PC-3 (cell line): Measurements from ENCODE around the gene NIN. TPM values are rescaled to one million over a fixed set of nuclear protein-coding genes. Genes with fewer than 3 reads are reported as not detected.
A peak's percentile ranks its signal among the peaks of the same experiment; 100 is the strongest.

Experiments
- ATAC-seq: fragments of 200-7000 bp; cut with Tn5 transposase; 2 replicates; pipeline ENCODE4 v1.9.1; 2020; ENCODE audit warnings: mild to moderate bottlenecking, moderate library complexity
- BruUV-seq: library from RNA; stranded (reverse); fragments of 400-500 nt; replicated peaks from 2 replicates; lab custom pipeline; 2021; lab: Mats Ljungman, UMichigan
- CTCF ChIA-PET: fragments of 300-600 bp; sonication (Branson Sonifier 250); formaldehyde crosslinking; loops from one replicate; lab custom pipeline; 2022; ENCODE audit warnings: antibody characterized with exemption; lab: Charles Lee
- POLR2A ChIA-PET: fragments of 300-600 bp; sonication (Branson Sonifier 250); formaldehyde crosslinking; loops from one replicate; lab custom pipeline; 2022; ENCODE audit warnings: antibody characterized with exemption; ENCODE audit not compliant: unreplicated experiment; lab: Charles Lee
- DNase-seq: peaks from one replicate; pipeline ENCODE4 v3.0.0-alpha.2; 2015
- H2AFZ ChIP-seq: fragments of 300-600 bp; sonication (generic); 2 replicates; pipeline ENCODE4 v1.6.0; 2016; ENCODE audit warnings: antibody characterized with exemption, low read length
- H3F3A ChIP-seq: fragments of 300-600 bp; sonication (generic); one replicate; pipeline ENCODE4 v1.6.0; 2017; ENCODE audit warnings: antibody characterized with exemption, low read length, control low read depth, mild to moderate bottlenecking; ENCODE audit not compliant: unreplicated experiment
- H3K27ac ChIP-seq: fragments of 300-600 bp; sonication (generic); 2 replicates; pipeline ENCODE4 v1.5.1; 2016; ENCODE audit warnings: mild to moderate bottlenecking, low read length
- H3K27me3 ChIP-seq: fragments of 300-600 bp; sonication (generic); 2 replicates; pipeline ENCODE4 v1.6.1; 2016; ENCODE audit warnings: low read length, mixed read lengths
- H3K36me3 ChIP-seq: fragments of 300-600 bp; sonication (generic); 2 replicates; pipeline ENCODE4 v1.6.1; 2016; ENCODE audit warnings: low read depth, mixed run types, low read length, mixed read lengths
- H3K4me1 ChIP-seq: fragments of 300-600 bp; sonication (generic); 2 replicates; pipeline ENCODE4 v1.5.1; 2016; ENCODE audit warnings: low read length; ENCODE audit not compliant: insufficient read depth
- H3K4me2 ChIP-seq: fragments of 300-600 bp; sonication (generic); 2 replicates; pipeline ENCODE4 v1.6.0; 2016; ENCODE audit warnings: low read length
- H3K4me3 ChIP-seq: fragments of 300-600 bp; sonication (generic); 2 replicates; pipeline ENCODE4 v1.5.1; 2016; ENCODE audit warnings: mild to moderate bottlenecking, low read length, mixed read lengths
- H3K79me2 ChIP-seq: fragments of 300-600 bp; sonication (generic); 2 replicates; pipeline ENCODE4 v1.6.1; 2017; ENCODE audit warnings: low read length, mixed read lengths
- H3K9ac ChIP-seq: fragments of 300-600 bp; sonication (generic); 2 replicates; pipeline ENCODE4 v1.6.0; 2016; ENCODE audit warnings: mild to moderate bottlenecking, low read length
- H3K9me2 ChIP-seq: fragments of 300-600 bp; sonication (generic); replicated peaks from 2 replicates; pipeline ENCODE4 v1.6.1; 2016; ENCODE audit warnings: mixed run types, low read length, mixed read lengths
- H3K9me3 ChIP-seq: fragments of 300-600 bp; sonication (generic); 2 replicates; pipeline ENCODE4 v1.6.1; 2016; ENCODE audit warnings: low read length, mixed read lengths
- H4K20me1 ChIP-seq: fragments of 300-600 bp; sonication (generic); 2 replicates; pipeline ENCODE4 v1.6.1; 2016; ENCODE audit warnings: low read length, mixed read lengths
- EZH2 ChIP-seq: fragments of 300-600 bp; sonication (generic); IDR thresholded peaks from one replicate; pipeline ENCODE4 v1.6.1; 2017; ENCODE audit warnings: antibody characterized with exemption, mild to moderate bottlenecking, low read length; ENCODE audit not compliant: unreplicated experiment
- EZH2phosphoT487 ChIP-seq: fragments of 300-600 bp; sonication (generic); IDR thresholded peaks from 2 replicates; pipeline ENCODE4 v1.6.1; 2018; ENCODE audit warnings: mild to moderate bottlenecking, antibody characterized with exemption, low read length, borderline replicate concordance
- intact Hi-C: fragments of 100-400 bp; cut with micrococcal nuclease; formaldehyde crosslinking; loops from 2 replicates; pipeline ENCODE4 v1.9.0; 2023
- total RNA-seq: library from RNA; depleted of rRNA; stranded (reverse); fragments of >200 nt; gene quantifications from 2 replicates; pipeline ENCODE4 v1.2.3, GENCODE V29; 2014
- TF ChIP-seq, protein P1 (sequence below): fragments of 300-600 bp; sonication (generic); conservative IDR thresholded peaks from 2 replicates; pipeline ENCODE4 v1.5.1; 2017; ENCODE audit warnings: antibody characterized with exemption, low read depth, mild to moderate bottlenecking, low read length

NIN gene
- total RNA-seq, 1 experiment from 2014 or later, result 34.3 TPM

DNA sequence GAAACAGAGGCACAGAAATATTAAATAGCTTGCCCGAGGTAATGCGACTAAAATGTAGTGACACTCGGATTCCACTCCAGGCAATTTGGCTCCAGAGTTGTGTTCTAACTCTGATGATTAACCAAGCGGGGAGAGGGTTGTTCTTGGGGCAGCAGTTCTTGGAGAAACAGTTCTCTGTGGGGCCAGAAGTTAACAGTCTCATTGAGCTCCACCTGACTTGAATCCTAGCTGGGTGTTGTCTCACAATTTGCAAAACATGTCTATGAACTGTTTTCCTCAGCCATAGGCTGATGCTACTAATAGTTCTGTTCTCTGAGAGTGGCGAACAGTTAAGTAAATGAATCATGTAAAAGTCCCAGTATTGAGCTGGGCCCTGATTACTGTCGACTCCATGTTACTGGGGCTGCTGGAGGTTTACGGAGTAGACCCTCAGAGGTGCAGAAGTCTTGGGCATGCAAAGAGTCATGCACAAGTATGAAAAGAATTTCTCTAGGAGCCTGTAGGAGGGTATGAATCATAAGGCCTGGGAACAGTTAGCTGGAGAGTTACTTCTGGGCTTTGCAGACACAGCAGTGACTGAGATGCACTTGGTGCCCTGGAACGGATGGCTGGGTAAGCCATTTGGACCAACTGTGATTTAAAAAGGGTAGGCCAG lies 15.4 kb upstream of the NIN start:
- Histone ChIP-seq H2AFZ (no peak overlapping the region), H3K9me3 (no peaks in the 10 kb centered on the region), H3K4me1 (no peaks in the 10 kb centered on the region), H4K20me1 (no peaks in the 10 kb centered on the region), H3F3A (no peaks in the 10 kb centered on the region), H3K27me3 (no peaks in the 10 kb centered on the region), H3K27ac (no peak overlapping the region), H3K79me2 (no peaks in the 10 kb centered on the region), H3K4me2 (no peak overlapping the region), H3K36me3 (no peaks in the 10 kb centered on the region), H3K9ac (no peak overlapping the region), H3K9me2 (no peaks in the 10 kb centered on the region), H3K4me3 (no peak overlapping the region)
- no TSS peak for BruUV-seq
- ChIA-PET CTCF (interaction anchor here (0.6 kb wide), 1 partner anchor 241 kb away, joined by 4 read pairs; no protein-coding TSS in a partner anchor), POLR2A (no interaction called here)
- ATAC-seq (peak; percentile 71), DNase-seq (peak; percentile 57)
- TF ChIP-seq, protein P1, sequence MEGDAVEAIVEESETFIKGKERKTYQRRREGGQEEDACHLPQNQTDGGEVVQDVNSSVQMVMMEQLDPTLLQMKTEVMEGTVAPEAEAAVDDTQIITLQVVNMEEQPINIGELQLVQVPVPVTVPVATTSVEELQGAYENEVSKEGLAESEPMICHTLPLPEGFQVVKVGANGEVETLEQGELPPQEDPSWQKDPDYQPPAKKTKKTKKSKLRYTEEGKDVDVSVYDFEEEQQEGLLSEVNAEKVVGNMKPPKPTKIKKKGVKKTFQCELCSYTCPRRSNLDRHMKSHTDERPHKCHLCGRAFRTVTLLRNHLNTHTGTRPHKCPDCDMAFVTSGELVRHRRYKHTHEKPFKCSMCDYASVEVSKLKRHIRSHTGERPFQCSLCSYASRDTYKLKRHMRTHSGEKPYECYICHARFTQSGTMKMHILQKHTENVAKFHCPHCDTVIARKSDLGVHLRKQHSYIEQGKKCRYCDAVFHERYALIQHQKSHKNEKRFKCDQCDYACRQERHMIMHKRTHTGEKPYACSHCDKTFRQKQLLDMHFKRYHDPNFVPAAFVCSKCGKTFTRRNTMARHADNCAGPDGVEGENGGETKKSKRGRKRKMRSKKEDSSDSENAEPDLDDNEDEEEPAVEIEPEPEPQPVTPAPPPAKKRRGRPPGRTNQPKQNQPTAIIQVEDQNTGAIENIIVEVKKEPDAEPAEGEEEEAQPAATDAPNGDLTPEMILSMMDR, result no peak
- TF ChIP-seq EZH2phosphoT487 (no peak), EZH2 (no peak)
- intact Hi-C loops, result no loop called here

DNA sequence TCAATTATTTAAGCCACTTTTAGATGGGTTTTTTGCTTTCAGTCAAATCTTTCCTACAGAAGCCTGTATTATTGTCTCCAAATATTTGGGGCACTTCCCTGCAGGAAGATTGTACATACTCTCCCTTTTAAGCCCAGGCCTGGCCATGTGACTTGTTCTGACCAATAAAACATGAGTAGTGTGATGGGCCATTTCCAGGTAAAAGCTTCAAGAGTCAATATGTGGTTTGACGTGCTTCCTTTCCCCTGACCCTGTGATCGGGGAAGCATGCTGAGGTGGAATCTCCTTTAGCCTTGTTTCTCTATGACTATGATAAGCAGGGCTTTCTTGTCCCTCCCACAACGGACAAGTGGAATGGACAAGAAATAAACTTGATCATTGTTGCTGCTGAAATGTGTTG lies 14.2 kb upstream of the NIN start:
- Histone ChIP-seq H4K20me1 (no peaks in the 10 kb centered on the region), H3F3A (no peaks in the 10 kb centered on the region), H3K4me2 (no peak overlapping the region), H3K27ac (no peak overlapping the region), H2AFZ (no peak overlapping the region), H3K9me3 (no peaks in the 10 kb centered on the region), H3K9ac (no peak overlapping the region), H3K27me3 (no peaks in the 10 kb centered on the region), H3K79me2 (no peaks in the 10 kb centered on the region), H3K9me2 (0 out of 2 replicates have a peak, but pooled peaks cover 4% of the 10 kb centered on the region), H3K4me1 (no peaks in the 10 kb centered on the region), H3K4me3 (no peak overlapping the region), H3K36me3 (no peaks in the 10 kb centered on the region)
- no peak for DNase-seq
- POLR2A ChIA-PET, result no interaction called here
- BruUV-seq, result no TSS peak
- no peak for ATAC-seq
- intact Hi-C loops, result no loop called here
- CTCF ChIA-PET, result no interaction called here
- TF ChIP-seq EZH2phosphoT487 (no peak), EZH2 (no peak)
- TF ChIP-seq, protein P1, result no peak

DNA sequence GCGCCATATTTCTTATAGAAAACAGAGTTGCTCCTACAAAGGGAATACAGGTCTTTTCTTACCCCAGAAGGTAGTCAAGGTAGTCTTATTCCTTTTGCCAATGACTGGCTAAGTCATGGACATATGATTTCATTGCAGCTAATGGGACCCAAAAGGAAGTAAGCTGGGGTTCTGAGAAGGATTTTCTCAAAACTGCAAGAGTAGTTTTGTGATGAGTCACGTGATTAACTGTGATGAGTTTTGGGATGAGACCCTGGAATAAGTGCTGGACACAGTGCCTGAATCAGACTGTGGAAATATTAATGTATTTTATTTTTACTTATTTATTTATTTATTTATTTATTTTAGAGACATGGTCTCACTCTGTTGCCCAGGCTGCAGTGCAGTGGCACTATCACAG lies 13.4 kb upstream of the NIN start:
- H4K20me1 ChIP-seq, result no peaks in the 10 kb centered on the region
- no peaks in the 10 kb centered on the region for H3K79me2 ChIP-seq
- H3K4me2 ChIP-seq, result no peak overlapping the region
- no peaks in the 10 kb centered on the region for H3K4me1 ChIP-seq
- no peaks in the 10 kb centered on the region for H3F3A ChIP-seq
- intact Hi-C loops, result no loop called here
- H3K27me3 ChIP-seq, result no peaks in the 10 kb centered on the region
- no peaks in the 10 kb centered on the region for H3K36me3 ChIP-seq
- ChIA-PET CTCF (no interaction called here), POLR2A (interaction anchor here (0.6 kb wide), 1 partner anchor 12 kb away, joined by 5 read pairs; no protein-coding TSS in a partner anchor)
- ATAC-seq, result no peak
- no TSS peak for BruUV-seq
- H3K9me2 ChIP-seq, result 0 out of 2 replicates have a peak, but pooled peaks cover 4% of the 10 kb centered on the region
- no peaks in the 10 kb centered on the region for H3K9me3 ChIP-seq
- TF ChIP-seq EZH2 (no peak), EZH2phosphoT487 (no peak)
- TF ChIP-seq, protein P1, result no peak
- no peak overlapping the region for H3K27ac ChIP-seq
- H3K9ac ChIP-seq, result no peak overlapping the region
- DNase-seq, result no peak
- no peak overlapping the region for H2AFZ ChIP-seq
- H3K4me3 ChIP-seq, result no peak overlapping the region
